Activated CD4-positive, alpha-beta T cell treated with anti-CD3 and anti-CD28 coated beads, Interleukin-2, amount 10 ng/mL, durations not matched to agents 24 days and 14 days (primary cell): Measurements from ENCODE around the gene TNS1. TPM values are rescaled to one million over a fixed set of nuclear protein-coding genes. Genes with fewer than 3 reads are reported as not detected.

Source experiments
- DNase-seq: peaks from one replicate; pipeline ENCODE4 v3.0.0; 2022
- H3K27ac Mint-ChIP-seq: one replicate; pipeline ENCODE4 v1.8.0; 2022; ENCODE audit warnings: mild to moderate bottlenecking, mixed read lengths
- H3K27me3 Mint-ChIP-seq: one replicate; pipeline ENCODE4 v1.8.0; 2022; ENCODE audit warnings: mixed read lengths
- H3K36me3 Mint-ChIP-seq: one replicate; pipeline ENCODE4 v1.8.0; 2022; ENCODE audit warnings: low read depth, mild to moderate bottlenecking, mixed read lengths
- H3K4me1 Mint-ChIP-seq: one replicate; pipeline ENCODE4 v1.8.0; 2021; ENCODE audit warnings: mixed read lengths
- H3K4me3 Mint-ChIP-seq: one replicate; pipeline ENCODE4 v1.8.0; 2022; ENCODE audit warnings: mild to moderate bottlenecking, moderate library complexity, mixed read lengths
- H3K9me3 Mint-ChIP-seq: one replicate; pipeline ENCODE4 v1.8.0; 2021; ENCODE audit warnings: mixed read lengths
- intact Hi-C: fragments of 100-400 bp; cut with micrococcal nuclease; formaldehyde crosslinking; loops from one replicate; pipeline ENCODE4 v1.15.1; 2023
- total RNA-seq: library from RNA; stranded (reverse); gene quantifications from 2 replicates; pipeline ENCODE4 v1.2.3, GENCODE V29; 2022

The TNS1 gene
- total RNA-seq, 1 donor from 2014 or later: 0.70 TPM

- no peaks in the 10 kb centered on the region for H3K36me3 Mint-ChIP-seq
- H3K9me3 Mint-ChIP-seq: no peaks in the 10 kb centered on the region
- no peak for DNase-seq
- no peak overlapping the region for H3K4me3 Mint-ChIP-seq
- H3K4me1 Mint-ChIP-seq: peaks cover 14% of the 10 kb centered on the region
- H3K27me3 Mint-ChIP-seq: peaks cover 13% of the 10 kb centered on the region
- no peak overlapping the region for H3K27ac Mint-ChIP-seq
- intact Hi-C loops: no loop called here
These were observed 68.3 kb downstream of the TNS1 start for GRCh38 chr2:217934321-217935131.

GRCh38 chr2:217933617-217933993 is 69.2 kb downstream of the TNS1 start:
- intact Hi-C loops: no loop called here
- Mint-ChIP-seq H3K27me3 (peaks cover 13% of the 10 kb centered on the region), H3K27ac (no peak overlapping the region), H3K9me3 (no peaks in the 10 kb centered on the region), H3K4me1 (peaks cover 14% of the 10 kb centered on the region), H3K36me3 (no peaks in the 10 kb centered on the region), H3K4me3 (no peak overlapping the region)
- DNase-seq: no peak

GRCh38 chr2:217932803-217933616 is 69.8 kb downstream of the TNS1 start:
- intact Hi-C loops: no loop called here
- Mint-ChIP-seq H3K9me3 (no peaks in the 10 kb centered on the region), H3K27me3 (peaks cover 13% of the 10 kb centered on the region), H3K4me3 (no peak overlapping the region), H3K36me3 (no peaks in the 10 kb centered on the region), H3K4me1 (peaks cover 14% of the 10 kb centered on the region), H3K27ac (no peak overlapping the region)
- no peak for DNase-seq

GRCh38 chr2:217931846-217932560 is 70.8 kb downstream of the TNS1 start:
- no peaks in the 10 kb centered on the region for H3K36me3 Mint-ChIP-seq
- H3K4me3 Mint-ChIP-seq: no peak overlapping the region
- peaks cover 14% of the 10 kb centered on the region for H3K4me1 Mint-ChIP-seq
- H3K9me3 Mint-ChIP-seq: no peaks in the 10 kb centered on the region
- intact Hi-C loops: no loop called here
- DNase-seq: no peak
- no peak overlapping the region for H3K27ac Mint-ChIP-seq
- H3K27me3 Mint-ChIP-seq: peaks cover 13% of the 10 kb centered on the region

DNA sequence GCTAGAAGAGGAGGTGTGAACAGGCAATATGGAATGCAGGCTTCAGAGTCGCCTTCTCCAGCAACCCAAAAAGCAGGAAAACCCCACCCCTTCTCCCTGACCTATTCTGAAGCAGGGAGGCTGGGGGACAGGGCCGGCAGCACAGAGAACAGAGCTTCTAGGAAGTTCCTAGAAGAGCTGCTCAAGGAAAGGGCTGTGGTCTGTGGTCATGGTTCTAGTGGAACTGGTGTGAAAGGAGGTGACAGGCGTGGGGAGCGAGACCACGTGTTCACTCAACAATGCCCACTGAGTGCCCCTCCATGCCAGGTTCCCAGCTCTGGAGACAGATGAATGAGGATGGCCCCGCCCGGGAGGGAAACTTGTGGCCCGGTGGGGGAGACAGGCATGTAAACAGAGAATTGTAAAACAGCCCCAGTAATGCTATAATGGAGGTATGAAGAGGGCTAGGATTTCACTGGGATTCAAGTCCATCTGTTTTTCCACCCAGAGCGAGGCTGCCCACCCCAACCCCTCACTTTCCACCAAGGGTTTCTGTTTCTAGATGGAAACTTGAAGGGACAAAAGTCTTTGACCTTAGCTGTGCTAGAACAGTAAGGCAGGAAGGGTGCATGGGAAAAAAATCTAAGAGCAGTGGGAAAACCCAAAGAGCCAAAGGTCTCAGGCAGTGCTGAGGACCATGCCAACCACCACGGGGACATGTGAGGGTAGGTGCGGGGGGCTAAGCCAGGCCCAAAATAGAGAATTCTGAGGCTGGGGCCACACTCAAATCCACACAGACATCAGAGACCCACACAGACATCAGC is 71.8 kb downstream of the TNS1 start:
- no peak overlapping the region for H3K4me3 Mint-ChIP-seq
- no peaks in the 10 kb centered on the region for H3K9me3 Mint-ChIP-seq
- DNase-seq: no peak
- peaks cover 14% of the 10 kb centered on the region for H3K4me1 Mint-ChIP-seq
- intact Hi-C loops: no loop called here
- no peak overlapping the region for H3K27ac Mint-ChIP-seq
- peaks cover 13% of the 10 kb centered on the region for H3K27me3 Mint-ChIP-seq
- H3K36me3 Mint-ChIP-seq: no peaks in the 10 kb centered on the region

DNA sequence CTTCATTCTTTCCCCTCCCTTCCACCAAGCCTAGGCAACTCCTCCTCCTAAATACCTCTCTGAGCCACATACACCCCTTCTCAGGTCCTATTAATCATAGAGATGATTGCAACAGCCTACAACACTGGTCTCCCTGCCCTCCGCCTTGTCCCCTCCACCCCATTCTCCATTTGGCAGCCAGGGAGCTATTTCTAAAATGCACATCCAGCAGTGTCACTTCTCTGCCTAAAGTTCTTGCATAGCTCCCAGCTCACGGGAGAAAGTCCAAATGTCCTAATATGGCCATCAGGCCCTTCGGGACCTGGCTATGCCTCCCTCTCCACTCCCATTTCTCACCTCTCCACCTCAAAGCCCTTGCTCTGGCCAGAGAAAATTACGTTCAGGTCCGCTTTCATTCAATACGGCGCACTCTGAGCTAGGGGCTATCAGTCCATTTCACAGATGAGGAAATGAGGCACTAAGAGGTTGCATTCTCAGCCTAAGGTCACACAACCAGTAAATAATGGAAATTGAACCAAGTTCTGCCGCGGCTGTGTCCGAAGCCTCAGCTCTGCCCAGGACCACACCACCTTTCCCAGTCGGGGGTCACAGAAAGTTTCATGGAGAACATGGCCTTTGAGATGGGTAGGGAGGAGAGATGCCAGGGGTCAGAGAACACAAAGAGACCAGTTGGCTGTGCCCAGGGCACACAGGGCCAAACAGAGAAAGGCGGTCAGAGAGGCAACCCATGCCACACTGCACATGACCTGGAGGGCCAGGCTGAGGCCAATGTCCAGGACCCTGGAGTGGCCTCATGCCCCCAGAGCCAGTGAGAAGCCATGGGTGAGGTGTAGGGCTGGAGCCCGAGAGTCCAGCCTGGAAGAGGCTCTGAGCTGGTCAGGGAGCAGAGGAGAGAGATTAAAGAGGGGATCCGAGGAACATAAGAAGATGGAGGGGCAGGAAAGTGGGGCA is 72.8 kb downstream of the TNS1 start:
- Mint-ChIP-seq H3K4me1 (peaks cover 14% of the 10 kb centered on the region), H3K36me3 (no peaks in the 10 kb centered on the region), H3K9me3 (no peaks in the 10 kb centered on the region), H3K27me3 (peaks cover 13% of the 10 kb centered on the region), H3K27ac (no peak overlapping the region), H3K4me3 (no peak overlapping the region)
- intact Hi-C loops: no loop called here
- no peak for DNase-seq

DNA sequence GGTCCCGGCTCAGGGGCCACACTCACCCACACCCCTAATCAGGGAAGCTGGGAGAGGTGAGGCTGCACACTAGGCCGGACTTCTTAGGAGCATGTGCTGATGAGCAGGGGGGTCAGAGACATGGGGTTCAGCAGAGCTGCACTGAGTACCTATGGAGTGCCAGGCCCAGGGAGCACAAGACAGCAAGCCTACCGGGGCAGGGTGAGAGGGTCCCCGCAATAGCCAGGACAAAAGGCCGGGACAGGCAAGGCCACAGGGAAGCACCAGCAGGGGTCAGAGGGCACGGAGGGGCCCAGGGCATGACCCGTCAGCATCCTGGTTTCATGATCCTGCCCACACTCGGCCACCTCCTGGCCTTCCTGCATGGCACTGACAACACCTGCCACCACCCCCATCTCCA is 73.5 kb downstream of the TNS1 start:
- H3K4me3 Mint-ChIP-seq: no peak overlapping the region
- intact Hi-C loops: no loop called here
- no peaks in the 10 kb centered on the region for H3K36me3 Mint-ChIP-seq
- H3K9me3 Mint-ChIP-seq: no peaks in the 10 kb centered on the region
- no peak overlapping the region for H3K27ac Mint-ChIP-seq
- peaks cover 8% of the 10 kb centered on the region for H3K4me1 Mint-ChIP-seq
- peaks cover 7% of the 10 kb centered on the region for H3K27me3 Mint-ChIP-seq
- no peak for DNase-seq

GRCh38 chr2:217928324-217929181 is 74.2 kb downstream of the TNS1 start:
- Mint-ChIP-seq H3K4me3 (no peak overlapping the region), H3K4me1 (peaks cover 8% of the 10 kb centered on the region), H3K9me3 (no peaks in the 10 kb centered on the region), H3K27ac (no peak overlapping the region), H3K36me3 (no peaks in the 10 kb centered on the region), H3K27me3 (peaks cover 3% of the 10 kb centered on the region)
- intact Hi-C loops: no loop called here
- DNase-seq: no peak

DNA sequence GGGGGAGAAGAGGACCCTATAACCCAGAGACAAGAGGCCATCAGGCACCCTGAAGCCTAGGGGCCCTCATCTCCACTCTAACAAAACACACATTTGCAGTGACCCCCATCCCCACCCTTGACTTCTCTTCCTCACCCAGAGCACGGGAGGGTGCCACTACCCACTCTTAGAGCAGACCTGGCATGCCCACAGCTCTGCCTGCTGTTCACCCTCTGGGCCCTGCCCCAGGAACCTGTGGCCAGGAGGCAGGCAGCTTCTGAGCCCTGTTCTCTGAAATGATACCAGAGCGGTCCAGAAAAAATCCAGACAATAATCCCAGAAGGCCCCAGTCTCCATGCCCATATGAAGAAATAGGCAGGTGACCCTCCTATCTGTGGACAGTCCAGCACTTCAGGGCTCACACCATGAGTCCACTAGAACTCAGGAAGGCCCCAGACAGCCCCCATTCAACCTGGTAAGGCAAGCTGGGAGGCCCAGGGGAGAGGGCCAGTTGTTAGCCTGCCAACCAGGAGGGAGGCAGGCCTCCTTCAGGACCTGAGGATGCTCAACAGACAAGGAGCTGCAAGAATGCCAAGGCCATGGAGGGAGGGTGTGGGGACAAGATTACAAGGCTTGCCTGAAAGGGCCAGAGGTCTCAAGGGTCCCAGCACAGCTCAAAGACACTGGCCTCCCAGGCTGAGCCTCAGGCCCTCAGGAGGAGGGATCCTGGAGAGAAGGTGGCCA is 75.0 kb downstream of the TNS1 start:
- DNase-seq: no peak
- peaks cover 2% of the 10 kb centered on the region for H3K27me3 Mint-ChIP-seq
- H3K4me1 Mint-ChIP-seq: peaks cover 8% of the 10 kb centered on the region
- no peaks in the 10 kb centered on the region for H3K9me3 Mint-ChIP-seq
- no peak overlapping the region for H3K27ac Mint-ChIP-seq
- intact Hi-C loops: no loop called here
- no peaks in the 10 kb centered on the region for H3K36me3 Mint-ChIP-seq
- H3K4me3 Mint-ChIP-seq: no peak overlapping the region

DNA sequence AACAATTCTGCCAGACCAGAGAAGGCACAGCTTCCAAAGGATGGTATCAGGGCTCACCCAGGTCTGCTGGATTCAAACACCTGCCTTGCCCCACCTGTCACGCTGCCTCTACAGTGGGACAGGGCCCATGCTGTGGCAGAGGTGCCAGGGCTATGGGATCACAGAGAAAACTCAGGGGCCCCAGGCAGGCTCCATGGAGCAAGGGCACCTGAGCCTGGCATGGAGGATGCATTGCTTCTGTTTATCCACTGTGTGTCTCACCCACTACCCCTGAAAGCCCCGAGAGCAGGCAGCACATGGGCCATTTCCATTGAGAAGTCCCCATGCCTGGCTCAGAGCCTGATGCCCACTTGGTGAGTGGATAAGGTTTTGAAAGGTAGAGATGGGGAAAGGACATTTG is 76.0 kb downstream of the TNS1 start:
- Mint-ChIP-seq H3K27me3 (peaks cover 2% of the 10 kb centered on the region), H3K9me3 (no peaks in the 10 kb centered on the region), H3K36me3 (no peaks in the 10 kb centered on the region), H3K4me3 (no peak overlapping the region), H3K27ac (no peak overlapping the region), H3K4me1 (peaks cover 8% of the 10 kb centered on the region)
- no peak for DNase-seq
- intact Hi-C loops: no loop called here

- H3K27ac Mint-ChIP-seq: no peak overlapping the region
- no peaks in the 10 kb centered on the region for H3K36me3 Mint-ChIP-seq
- intact Hi-C loops: no loop called here
- DNase-seq: no peak
- H3K27me3 Mint-ChIP-seq: peaks cover 2% of the 10 kb centered on the region
- H3K9me3 Mint-ChIP-seq: no peaks in the 10 kb centered on the region
- H3K4me1 Mint-ChIP-seq: no peaks in the 10 kb centered on the region
- no peak overlapping the region for H3K4me3 Mint-ChIP-seq
These were observed 78.4 kb downstream of the TNS1 start for GRCh38 chr2:217924346-217924901.
